Measurements from ENCODE around the gene TMEM151B.
A peak's percentile ranks its signal among the peaks of the same experiment; 100 is the strongest.

The TMEM151B gene

DNA sequence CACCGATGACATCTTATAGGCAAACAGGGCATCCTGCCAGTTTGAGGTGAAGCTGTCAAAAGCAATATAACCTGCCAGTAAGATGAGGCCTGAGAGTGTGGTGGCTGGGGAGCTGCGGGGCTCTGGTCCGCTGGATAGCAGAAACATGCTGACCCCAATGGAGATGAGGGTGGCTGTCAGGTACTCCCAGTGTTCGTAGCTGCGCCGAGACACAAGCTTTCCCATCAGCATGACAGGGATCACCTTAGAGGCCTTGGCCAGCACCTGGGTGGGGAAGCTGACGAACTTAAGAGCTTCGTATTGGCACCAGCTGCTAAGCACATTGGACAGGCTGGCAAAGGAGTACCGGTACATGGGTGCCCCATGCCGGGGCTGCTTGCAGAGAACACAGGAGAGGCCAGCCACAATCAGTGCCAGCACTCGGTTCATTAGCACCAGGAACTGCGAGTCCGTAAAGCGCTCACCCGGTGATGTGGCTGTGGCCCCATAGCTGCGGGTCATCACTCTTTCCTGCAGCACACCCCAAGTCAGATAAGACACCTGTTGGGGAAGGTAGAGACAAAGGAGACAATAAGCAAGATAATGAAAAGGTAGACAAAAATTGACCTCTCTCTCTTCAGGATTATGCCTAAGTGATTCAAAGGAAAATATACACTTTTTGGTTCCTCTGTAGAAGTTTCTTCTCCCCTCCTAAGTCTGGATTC lies 15.0 kb upstream of the TMEM151B start:
- peaks cover 59% of the 10 kb centered on the region for H3K36me3 ChIP-seq (ENCODE audit: low read depth)
- no peaks in the 10 kb centered on the region for H3K9me3 ChIP-seq (ENCODE audit: severe bottlenecking)
- no peaks in the 10 kb centered on the region for H3K27me3 ChIP-seq (ENCODE audit: insufficient read depth, poor library complexity, severe bottlenecking)
- peak overlapping the region; percentile 81 for H3K27ac ChIP-seq (ENCODE audit: poor library complexity, severe bottlenecking)
- DNase-seq (ENCODE audit: low spot score) (no peak), ATAC-seq (ENCODE audit: low read depth) (peak; percentile 11)
- peak overlapping the region; percentile 80 for H3K4me3 ChIP-seq (ENCODE audit: severe bottlenecking)
- TF ChIP-seq, protein P1, sequence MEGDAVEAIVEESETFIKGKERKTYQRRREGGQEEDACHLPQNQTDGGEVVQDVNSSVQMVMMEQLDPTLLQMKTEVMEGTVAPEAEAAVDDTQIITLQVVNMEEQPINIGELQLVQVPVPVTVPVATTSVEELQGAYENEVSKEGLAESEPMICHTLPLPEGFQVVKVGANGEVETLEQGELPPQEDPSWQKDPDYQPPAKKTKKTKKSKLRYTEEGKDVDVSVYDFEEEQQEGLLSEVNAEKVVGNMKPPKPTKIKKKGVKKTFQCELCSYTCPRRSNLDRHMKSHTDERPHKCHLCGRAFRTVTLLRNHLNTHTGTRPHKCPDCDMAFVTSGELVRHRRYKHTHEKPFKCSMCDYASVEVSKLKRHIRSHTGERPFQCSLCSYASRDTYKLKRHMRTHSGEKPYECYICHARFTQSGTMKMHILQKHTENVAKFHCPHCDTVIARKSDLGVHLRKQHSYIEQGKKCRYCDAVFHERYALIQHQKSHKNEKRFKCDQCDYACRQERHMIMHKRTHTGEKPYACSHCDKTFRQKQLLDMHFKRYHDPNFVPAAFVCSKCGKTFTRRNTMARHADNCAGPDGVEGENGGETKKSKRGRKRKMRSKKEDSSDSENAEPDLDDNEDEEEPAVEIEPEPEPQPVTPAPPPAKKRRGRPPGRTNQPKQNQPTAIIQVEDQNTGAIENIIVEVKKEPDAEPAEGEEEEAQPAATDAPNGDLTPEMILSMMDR (IDR thresholded peaks at IDR 0.05; ENCODE audit: poor library complexity, severe bottlenecking): no peak
- H3K4me1 ChIP-seq (ENCODE audit: insufficient read depth, poor library complexity, severe bottlenecking): peaks cover 7% of the 10 kb centered on the region

DNA sequence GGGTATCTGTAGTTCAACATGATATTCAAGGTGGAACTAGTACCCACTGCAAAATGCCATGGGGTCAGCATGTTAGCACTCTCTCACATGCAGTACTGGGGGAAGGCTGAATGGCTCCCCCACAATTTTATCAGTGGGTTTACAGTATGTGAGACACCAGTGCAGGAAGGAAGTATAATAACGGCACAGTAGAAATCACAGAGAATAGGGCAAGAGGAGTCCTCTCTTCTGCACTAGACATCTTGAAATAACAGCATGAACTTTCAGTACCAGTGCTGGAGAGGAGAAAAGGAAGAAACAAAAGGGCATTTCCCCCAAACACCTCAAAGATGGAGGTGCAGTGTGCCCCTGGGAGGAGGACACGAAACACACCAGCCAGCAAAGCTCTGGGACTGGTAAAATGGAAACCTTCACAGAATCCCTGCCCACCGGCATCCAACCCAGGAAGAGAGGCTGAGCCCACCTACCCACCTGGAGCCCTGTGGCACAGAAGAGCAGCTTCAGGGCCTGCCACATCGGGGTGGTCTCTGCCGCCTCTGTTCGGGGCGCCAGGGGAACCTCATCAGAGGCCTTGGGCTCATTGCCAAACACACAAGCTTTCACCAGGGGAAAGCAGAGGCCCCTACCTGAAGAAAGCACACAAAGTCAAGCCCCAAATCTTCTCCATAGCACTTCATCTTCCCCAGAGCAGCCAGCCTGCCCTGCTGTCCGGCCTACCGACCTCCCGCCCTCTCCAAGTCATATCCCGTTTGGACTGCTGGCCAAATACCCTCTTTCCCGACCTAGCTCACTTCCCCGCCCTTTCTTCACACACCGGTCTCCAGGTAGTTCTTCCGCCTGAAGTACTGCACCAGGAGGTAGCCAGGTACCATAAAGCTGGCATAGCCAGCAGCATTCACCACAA lies 14.1 kb upstream of the TMEM151B start:
- no peak for DNase-seq (ENCODE audit: low spot score)
- Histone ChIP-seq H3K4me3 (ENCODE audit: severe bottlenecking) (peak overlapping the region; percentile 80), H3K27ac (ENCODE audit: poor library complexity, severe bottlenecking) (peak overlapping the region; percentile 81), H3K27me3 (ENCODE audit: insufficient read depth, poor library complexity, severe bottlenecking) (no peaks in the 10 kb centered on the region), H3K36me3 (ENCODE audit: low read depth) (peaks cover 50% of the 10 kb centered on the region), H3K9me3 (ENCODE audit: severe bottlenecking) (no peaks in the 10 kb centered on the region), H3K4me1 (ENCODE audit: insufficient read depth, poor library complexity, severe bottlenecking) (peaks cover 7% of the 10 kb centered on the region)
- ATAC-seq (ENCODE audit: low read depth): peak; percentile 7
- TF ChIP-seq, protein P1 (IDR thresholded peaks at IDR 0.05; ENCODE audit: poor library complexity, severe bottlenecking): no peak

DNA sequence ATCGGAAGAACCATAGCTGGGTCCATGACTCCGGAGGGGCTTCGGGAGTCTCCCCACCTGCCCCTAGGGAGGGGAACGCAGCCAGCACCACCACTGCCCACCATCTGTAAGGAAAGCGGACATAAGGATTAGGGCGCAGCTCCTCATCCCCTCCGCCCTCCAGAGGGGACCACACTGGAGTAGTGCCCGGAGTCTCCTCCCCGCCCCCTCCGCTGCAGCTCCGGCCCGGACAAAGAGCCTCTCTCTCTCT lies 13.6 kb upstream of the TMEM151B start:
- no peak for ATAC-seq (ENCODE audit: low read depth)
- Histone ChIP-seq H3K27me3 (ENCODE audit: insufficient read depth, poor library complexity, severe bottlenecking) (no peaks in the 10 kb centered on the region), H3K36me3 (ENCODE audit: low read depth) (peaks cover 44% of the 10 kb centered on the region), H3K4me1 (ENCODE audit: insufficient read depth, poor library complexity, severe bottlenecking) (peaks cover 7% of the 10 kb centered on the region), H3K9me3 (ENCODE audit: severe bottlenecking) (no peaks in the 10 kb centered on the region), H3K4me3 (ENCODE audit: severe bottlenecking) (peak overlapping the region; percentile 80), H3K27ac (ENCODE audit: poor library complexity, severe bottlenecking) (peak overlapping the region; percentile 81)
- no peak for DNase-seq (ENCODE audit: low spot score)
- TF ChIP-seq, protein P1 (IDR thresholded peaks at IDR 0.05; ENCODE audit: poor library complexity, severe bottlenecking): no peak

DNA sequence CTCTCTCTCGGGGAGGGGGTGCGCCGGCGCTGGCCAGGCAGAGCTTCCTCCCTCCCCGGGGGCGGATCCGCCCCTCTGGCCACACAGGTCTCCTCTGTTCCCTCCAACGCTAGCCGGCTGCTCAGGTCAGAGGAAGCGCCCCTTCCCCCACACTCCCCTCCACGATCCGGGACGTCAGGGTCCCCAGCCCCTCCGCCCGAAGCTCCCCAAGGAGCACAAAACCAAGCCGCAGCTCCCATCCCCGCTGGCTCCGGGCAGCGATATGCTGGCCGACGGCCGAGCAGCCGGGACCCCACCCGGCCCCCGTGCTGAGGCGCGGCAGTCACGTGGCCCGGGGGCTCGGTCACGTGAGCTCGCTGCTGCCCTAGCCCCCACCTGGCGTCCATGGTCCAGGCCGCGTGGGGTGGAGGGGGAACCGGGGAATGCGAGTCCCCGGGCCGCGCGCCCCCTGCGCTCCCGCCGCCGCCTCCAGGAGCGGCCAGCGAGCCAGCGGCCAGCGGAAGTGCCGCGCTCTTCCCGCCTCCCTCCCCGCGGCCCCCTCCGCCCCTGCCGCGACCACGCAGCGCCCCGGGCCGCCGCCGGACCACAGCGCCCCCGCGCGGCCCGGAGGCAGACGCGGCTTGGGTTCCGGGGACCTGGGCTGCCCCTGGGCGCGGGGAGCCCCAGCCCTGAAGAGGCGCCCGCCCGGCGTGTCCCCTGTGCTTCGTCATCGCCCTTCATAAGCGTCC lies 13.1 kb upstream of the TMEM151B start, which contains the start of gene SLC35B2:
Gene SLC35B2 (minus strand): TSS at position 504 of the 728 bp plus-strand sequence. CDS start 118 bp downstream, at position 386.
- Histone ChIP-seq H3K4me1 (ENCODE audit: insufficient read depth, poor library complexity, severe bottlenecking) (peaks cover 7% of the 10 kb centered on the region), H3K36me3 (ENCODE audit: low read depth) (peaks cover 39% of the 10 kb centered on the region), H3K27me3 (ENCODE audit: insufficient read depth, poor library complexity, severe bottlenecking) (no peaks in the 10 kb centered on the region), H3K9me3 (ENCODE audit: severe bottlenecking) (no peaks in the 10 kb centered on the region), H3K27ac (ENCODE audit: poor library complexity, severe bottlenecking) (peak within 1 kb of the TSS; percentile 81), H3K4me3 (ENCODE audit: severe bottlenecking) (peak within 1 kb of the TSS; percentile 80)
- ATAC-seq (ENCODE audit: low read depth) (peak; percentile 35), DNase-seq (ENCODE audit: low spot score) (no peak)
- TF ChIP-seq, protein P1 (IDR thresholded peaks at IDR 0.05; ENCODE audit: poor library complexity, severe bottlenecking): peak; percentile 98
